Naive thymus-derived CD4-positive, alpha-beta T cell (primary cell): ENCODE results near the gene SPSB4. TPM values are rescaled to one million over a fixed set of nuclear protein-coding genes. Genes with fewer than 3 reads are reported as not detected.
"Not testable (repeated sequence)": the region's sequence is repeated elsewhere in the genome, so short reads cannot be mapped to it uniquely, and the experiment has no call there.

Experiments used
- ATAC-seq: fragments of 150-1000 bp; cut with Tn5 transposase; 2 replicates; pipeline ENCODE4 v1.10.0; 2021; ENCODE audit warnings: mild to moderate bottlenecking, moderate library complexity
- CTCF ChIA-PET: fragments of 350-600 bp; sonication (Branson Sonifier 250); formaldehyde crosslinking; loops from one replicate; lab custom pipeline; 2021; ENCODE audit warnings: antibody characterized with exemption; lab: Charles Lee
- POLR2A ChIA-PET: fragments of 350-600 bp; sonication (Branson Sonifier 250); formaldehyde crosslinking; loops from one replicate; lab custom pipeline; 2021; ENCODE audit warnings: antibody characterized with exemption, inconsistent platforms; lab: Charles Lee
- DNase-seq, 9 donors: peaks; one replicate each; pipeline versions ENCODE4 v3.0.0 to v3.0.0-alpha.2; 2020 to 2022; ENCODE audit warnings: mixed read lengths in 1 of 9
- H3K27ac ChIP-seq: one replicate; pipeline ENCODE4 v1.7.0; 2013; ENCODE audit warnings: mild to moderate bottlenecking, low read depth, low read length, moderate library complexity
- H3K27me3 ChIP-seq, 2 donors: one replicate each; pipeline ENCODE4 v1.7.0; 2013; ENCODE audit warnings: low read length in 2 of 2, mild to moderate bottlenecking in 2 of 2, moderate library complexity in 2 of 2; ENCODE audit not compliant: control insufficient read depth in 2 of 2, insufficient read depth in 2 of 2
- H3K36me3 ChIP-seq, 3 experiments: 1 replicate in 2 of 3; 2 replicates in 1 of 3; pipeline ENCODE4 v1.7.0; 2013; ENCODE audit warnings: low read length in 3 of 3, mild to moderate bottlenecking in 3 of 3, moderate library complexity in 1 of 3; ENCODE audit not compliant: insufficient read depth in 3 of 3, control insufficient read depth in 2 of 3
- H3K4me1 ChIP-seq, 2 donors: one replicate each; pipeline ENCODE4 v1.7.0; 2013; ENCODE audit warnings: low read length in 2 of 2, mild to moderate bottlenecking in 2 of 2, moderate library complexity in 1 of 2; ENCODE audit not compliant: control insufficient read depth in 2 of 2, insufficient read depth in 2 of 2
- H3K4me3 ChIP-seq: 2 replicates; pipeline ENCODE4 v1.7.0; 2013; ENCODE audit warnings: mild to moderate bottlenecking, low read length
- H3K9me3 ChIP-seq, 3 experiments: 1 replicate in 2 of 3; 2 replicates in 1 of 3; pipeline ENCODE4 v1.7.0; 2013; ENCODE audit warnings: low read length in 3 of 3; ENCODE audit not compliant: control insufficient read depth in 2 of 3
- H3K27ac Mint-ChIP-seq, 9 donors: one replicate each; pipeline ENCODE4 v1.8.0; 2020 to 2022; ENCODE audit warnings: mixed read lengths in 9 of 9, mild to moderate bottlenecking in 8 of 9, moderate library complexity in 5 of 9, inconsistent platforms in 2 of 9
- H3K27me3 Mint-ChIP-seq, 5 donors: one replicate each; pipeline ENCODE4 v1.8.0; 2021 to 2022; ENCODE audit warnings: mixed read lengths in 5 of 5, mild to moderate bottlenecking in 1 of 5
- H3K36me3 Mint-ChIP-seq, 5 donors: one replicate each; pipeline ENCODE4 v1.8.0; 2020 to 2022; ENCODE audit warnings: mixed read lengths in 5 of 5, mild to moderate bottlenecking in 3 of 5, inconsistent platforms in 1 of 5
- H3K4me1 Mint-ChIP-seq, 7 donors: one replicate each; pipeline ENCODE4 v1.8.0; 2020 to 2022; ENCODE audit warnings: mixed read lengths in 7 of 7, mild to moderate bottlenecking in 3 of 7, inconsistent platforms in 1 of 7
- H3K4me3 Mint-ChIP-seq, 10 donors: one replicate each; pipeline ENCODE4 v1.8.0; 2020 to 2022; ENCODE audit warnings: mild to moderate bottlenecking in 10 of 10, mixed read lengths in 10 of 10, moderate library complexity in 6 of 10, inconsistent platforms in 2 of 10
- H3K9me3 Mint-ChIP-seq, 11 donors: one replicate each; pipeline ENCODE4 v1.8.0; 2020 to 2022; ENCODE audit warnings: mixed read lengths in 11 of 11, mild to moderate bottlenecking in 4 of 11, inconsistent platforms in 1 of 11, moderate library complexity in 1 of 11
- intact Hi-C, 2 donors: fragments of 100-400 bp; cut with micrococcal nuclease; formaldehyde crosslinking; loops; one replicate each; pipeline ENCODE4 v1.15.1; 2023
- polyA plus RNA-seq, 2 donors: library from polyadenylated mRNA; unstranded; fragments of 300-500 nt; fragmentation: Illumina TruSeq; gene quantifications; one replicate each; pipeline ENCODE4 v1.2.3, GENCODE V29; 2021
- total RNA-seq, 6 experiments: library from RNA in 5 of 6; stranded (reverse) in 5 of 6; gene quantifications; 1 replicate in 5 of 6; 2 replicates in 1 of 6; pipeline ENCODE4 v1.2.3 and lab custom pipeline; 2021 to 2026

Gene SPSB4
- total and polyA plus RNA-seq, 7 experiments from 2014 or later = not detected

DNA sequence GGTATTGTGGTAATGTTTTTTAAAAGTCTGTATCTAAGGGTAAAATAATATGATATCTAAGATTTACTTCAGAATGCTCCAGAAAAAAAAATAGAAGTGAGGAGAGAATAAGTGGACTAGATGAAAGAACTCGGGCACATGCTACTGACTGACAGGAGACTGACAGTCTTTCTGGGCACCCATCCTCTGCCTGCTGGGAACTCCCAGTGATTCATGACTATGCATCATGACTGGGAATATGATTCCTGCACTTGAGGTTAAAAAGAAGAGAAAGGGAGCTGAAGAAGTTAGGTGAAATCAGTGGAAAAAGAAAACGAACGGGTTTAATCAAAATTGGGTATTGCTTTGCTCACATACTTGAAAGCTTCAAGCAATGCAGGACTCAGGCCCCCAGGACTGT lies 35.7 kb upstream of the SPSB4 start:
- peaks cover 0 to 13% of the 10 kb centered on the region in 2 donors for H3K4me1 ChIP-seq
- no peak for ATAC-seq
- no peak overlapping the region for H3K4me3 Mint-ChIP-seq
- no peaks in the 10 kb centered on the region for H3K27me3 ChIP-seq
- ChIA-PET CTCF (no interaction called here), POLR2A (no interaction called here)
- H3K27ac ChIP-seq = no peak overlapping the region
- peaks cover 6 to 28% (median 13%) of the 10 kb centered on the region in 7 donors for H3K4me1 Mint-ChIP-seq
- H3K9me3 Mint-ChIP-seq = peaks cover 0 to 2% (median 0%) of the 10 kb centered on the region in 11 donors
- H3K27ac Mint-ChIP-seq = no peak overlapping the region
- peaks cover 0 to 23% (median 7%) of the 10 kb centered on the region in 5 donors for H3K27me3 Mint-ChIP-seq
- intact Hi-C loops = no loop called here
- H3K36me3 Mint-ChIP-seq = no peaks in the 10 kb centered on the region
- no peaks in the 10 kb centered on the region for H3K9me3 ChIP-seq
- DNase-seq = no peak
- no peaks in the 10 kb centered on the region for H3K36me3 ChIP-seq
- H3K4me3 ChIP-seq = no peak overlapping the region

DNA sequence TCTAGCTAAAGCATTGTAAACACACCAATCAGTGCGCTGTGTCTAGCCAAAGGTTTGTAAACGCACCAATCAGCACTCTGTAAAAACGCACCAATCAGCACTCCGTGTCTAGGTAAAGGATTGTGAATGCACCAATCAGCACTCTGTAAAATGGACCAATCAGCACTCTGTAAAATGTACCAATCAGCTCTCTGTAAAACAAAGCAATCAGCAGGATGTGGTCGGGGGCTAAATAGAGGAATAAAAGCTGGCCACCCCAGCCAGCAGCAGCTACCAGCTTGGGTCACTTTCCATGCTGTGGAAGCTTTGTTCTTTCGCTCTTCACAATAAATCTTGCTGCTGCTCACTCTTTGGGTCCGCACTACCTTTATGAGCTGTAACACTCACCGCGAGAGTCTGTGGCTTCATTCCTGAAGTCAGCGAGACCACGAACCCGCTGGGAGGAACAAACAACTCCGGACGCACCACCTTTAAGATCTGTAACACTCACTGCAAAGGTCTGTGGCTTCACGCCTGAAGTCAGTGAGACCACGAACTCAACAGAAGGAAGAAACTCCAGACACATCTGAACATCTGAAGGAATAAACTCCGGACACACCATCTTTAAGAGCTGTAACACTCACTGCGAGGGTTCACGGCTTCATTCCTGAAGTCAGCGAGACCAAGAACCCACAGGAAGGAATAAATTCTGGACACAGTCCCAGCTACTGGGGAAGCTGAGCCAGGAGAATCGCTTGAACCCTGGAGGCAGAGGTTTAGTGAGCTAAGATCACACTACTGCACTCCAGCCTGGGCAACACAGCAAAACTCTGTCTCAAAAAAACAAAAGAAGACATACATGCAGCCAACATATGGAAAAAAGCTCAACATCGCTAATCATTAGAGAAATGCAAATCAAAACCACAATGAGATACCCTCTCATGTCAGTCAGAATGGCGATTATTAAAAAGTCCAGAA lies 33.5 kb upstream of the SPSB4 start:
- not testable (repeated sequence) for H3K36me3 ChIP-seq, ATAC-seq, H3K9me3 Mint-ChIP-seq

DNA sequence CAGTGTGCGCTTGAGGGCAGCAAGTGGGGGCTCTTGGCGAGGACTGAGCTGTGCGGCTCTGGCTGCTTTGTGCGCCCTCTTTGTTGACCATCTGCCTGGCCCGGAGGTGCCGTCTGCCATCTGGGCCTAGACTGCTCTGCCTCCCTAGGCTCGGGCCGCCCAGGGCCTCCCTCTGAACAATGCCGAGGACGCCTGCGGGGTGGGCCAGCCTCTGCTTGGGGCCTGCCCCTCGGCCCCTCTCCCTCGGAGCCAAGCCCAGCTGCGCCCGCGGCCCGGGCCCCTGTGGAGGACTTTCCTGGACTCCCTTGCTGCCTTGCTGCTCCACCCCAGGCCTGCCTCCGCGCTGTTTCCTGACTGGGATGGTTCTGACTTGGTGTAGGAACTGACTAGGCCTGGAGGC lies 31.9 kb upstream of the SPSB4 start:
- CTCF ChIA-PET = no interaction called here
- H3K4me1 Mint-ChIP-seq = peaks cover 5 to 26% (median 8%) of the 10 kb centered on the region in 7 donors
- intact Hi-C loops = no loop called here

More for the DNA sequence above, 33.5 kb upstream of the SPSB4 start:
- CTCF ChIA-PET = interaction anchor here (0.6 to 1.1 kb wide), 2 partner anchors 17 to 29 kb away, joined by 3 read pairs; no protein-coding TSS in a partner anchor
- Mint-ChIP-seq H3K27ac (peak overlapping the region in 4 of 9 donors; percentile 17 to 77 (median 36)), H3K4me1 (peaks cover 5 to 26% (median 8%) of the 10 kb centered on the region in 7 donors), H3K4me3 (peak overlapping the region; percentile 15 to 74 (median 50)), H3K27me3 (peaks cover 0 to 19% (median 0%) of the 10 kb centered on the region in 5 donors)
- H3K27me3 ChIP-seq, POLR2A ChIA-PET, intact Hi-C loops, H3K9me3 ChIP-seq, H3K27ac ChIP-seq, H3K4me3 ChIP-seq, H3K36me3 Mint-ChIP-seq: not testable (repeated sequence)
- DNase-seq = peak in 2 of 9 donors; percentile 4 to 26
- H3K4me1 ChIP-seq = peaks cover 0 to 13% of the 10 kb centered on the region in 2 donors

DNA sequence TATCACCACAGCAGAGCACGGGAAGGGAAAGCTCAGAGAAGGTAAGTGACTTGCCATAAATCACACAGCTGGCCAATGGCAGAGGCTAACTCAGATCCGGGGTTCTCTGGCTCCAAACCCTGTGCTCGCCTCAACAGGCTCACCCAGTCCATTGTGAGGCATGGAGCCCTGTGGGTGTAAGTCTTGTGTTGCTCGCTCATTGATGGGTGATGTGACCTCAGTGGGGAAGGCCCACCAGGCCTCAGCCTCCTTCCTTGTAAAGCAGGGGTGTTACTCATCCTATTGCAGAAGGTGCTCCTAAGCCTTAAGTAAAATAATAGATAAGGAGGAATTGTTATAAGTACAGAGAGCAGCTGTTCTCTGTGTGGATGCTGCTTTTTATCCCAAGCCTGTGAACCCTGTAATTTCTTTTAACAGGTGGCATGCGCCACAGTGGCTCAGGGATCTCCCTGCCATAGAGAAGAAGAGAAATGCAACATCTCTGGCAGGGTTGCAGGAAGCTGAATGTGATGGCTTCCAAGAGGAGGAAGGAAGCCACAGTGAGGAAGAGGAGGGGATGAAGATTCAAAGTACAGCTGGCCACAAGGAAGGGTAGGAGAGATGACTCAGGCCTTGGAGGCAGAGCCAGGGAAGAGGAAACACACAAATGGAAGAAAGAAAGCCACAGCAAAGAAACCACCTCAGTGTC lies 30.9 kb upstream of the SPSB4 start:
- no peak for DNase-seq
- peaks cover 0 to 28% (median 0%) of the 10 kb centered on the region in 5 donors for H3K27me3 Mint-ChIP-seq
- peaks cover 0 to 13% of the 10 kb centered on the region in 2 donors for H3K4me1 ChIP-seq
- intact Hi-C loops = no loop called here
- H3K9me3 Mint-ChIP-seq = peaks cover 0 to 2% (median 0%) of the 10 kb centered on the region in 11 donors
- no peak overlapping the region for H3K27ac ChIP-seq
- ATAC-seq = no peak
- no peak overlapping the region for H3K4me3 ChIP-seq
- peaks cover 5 to 26% (median 8%) of the 10 kb centered on the region in 7 donors for H3K4me1 Mint-ChIP-seq
- ChIA-PET CTCF (interaction anchor here (1.2 kb wide), 1 partner anchor 171 kb away, joined by 4 read pairs; no protein-coding TSS in a partner anchor), POLR2A (no interaction called here)
- H3K9me3 ChIP-seq = no peaks in the 10 kb centered on the region
- H3K27ac Mint-ChIP-seq = peak overlapping the region in 1 of 9 donors; percentile 77
- no peak overlapping the region for H3K4me3 Mint-ChIP-seq
- no peaks in the 10 kb centered on the region for H3K36me3 Mint-ChIP-seq
- no peaks in the 10 kb centered on the region for H3K36me3 ChIP-seq
- no peaks in the 10 kb centered on the region for H3K27me3 ChIP-seq

More for the DNA sequence above, 31.9 kb upstream of the SPSB4 start:
- DNase-seq = no peak
- H3K4me3 ChIP-seq = no peak overlapping the region
- H3K4me1 ChIP-seq = peaks cover 0 to 13% of the 10 kb centered on the region in 2 donors
- Mint-ChIP-seq H3K27ac (no peak overlapping the region), H3K36me3 (no peaks in the 10 kb centered on the region), H3K9me3 (peaks cover 0 to 2% (median 0%) of the 10 kb centered on the region in 11 donors), H3K4me3 (no peak overlapping the region), H3K27me3 (peaks cover 0 to 27% (median 0%) of the 10 kb centered on the region in 5 donors)
- POLR2A ChIA-PET = no interaction called here
- H3K36me3 ChIP-seq = no peaks in the 10 kb centered on the region
- peak; percentile 32 for ATAC-seq
- H3K27me3 ChIP-seq = no peaks in the 10 kb centered on the region
- H3K27ac ChIP-seq = no peak overlapping the region
- H3K9me3 ChIP-seq = no peaks in the 10 kb centered on the region

DNA sequence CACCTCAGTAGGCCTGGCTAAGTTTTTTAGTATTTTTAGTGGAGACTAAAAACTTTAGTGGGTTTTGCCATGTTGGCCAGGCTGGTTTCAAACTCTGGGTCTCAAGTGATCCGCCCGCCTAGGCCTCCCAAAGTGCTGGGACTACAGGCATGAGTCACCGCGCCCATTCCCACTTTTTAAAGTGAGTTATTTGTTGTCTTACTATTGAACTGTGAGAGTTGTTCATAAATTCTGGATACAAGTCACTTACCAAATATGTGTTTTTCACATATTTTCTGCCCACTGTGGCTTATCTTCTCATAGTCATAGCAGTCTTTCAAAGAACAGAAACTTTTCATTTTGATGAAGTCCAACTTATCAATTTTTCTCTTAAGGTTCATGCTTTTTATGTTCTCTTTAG lies 29.9 kb upstream of the SPSB4 start:
- Mint-ChIP-seq H3K27ac (peak overlapping the region in 1 of 9 donors; percentile 14), H3K9me3 (peaks cover 0 to 2% (median 0%) of the 10 kb centered on the region in 11 donors), H3K4me3 (no peak overlapping the region), H3K27me3 (peaks cover 0 to 29% (median 3%) of the 10 kb centered on the region in 5 donors), H3K36me3 (no peaks in the 10 kb centered on the region), H3K4me1 (peaks cover 5 to 26% (median 8%) of the 10 kb centered on the region in 7 donors)
- CTCF ChIA-PET = no interaction called here
- POLR2A ChIA-PET = no interaction called here
- Histone ChIP-seq H3K27ac (no peak overlapping the region), H3K9me3 (no peaks in the 10 kb centered on the region), H3K27me3 (no peaks in the 10 kb centered on the region), H3K4me1 (peaks cover 0 to 12% of the 10 kb centered on the region in 2 donors), H3K36me3 (no peaks in the 10 kb centered on the region), H3K4me3 (no peak overlapping the region)
- ATAC-seq (no peak), DNase-seq (no peak)
- intact Hi-C loops = no loop called here

DNA sequence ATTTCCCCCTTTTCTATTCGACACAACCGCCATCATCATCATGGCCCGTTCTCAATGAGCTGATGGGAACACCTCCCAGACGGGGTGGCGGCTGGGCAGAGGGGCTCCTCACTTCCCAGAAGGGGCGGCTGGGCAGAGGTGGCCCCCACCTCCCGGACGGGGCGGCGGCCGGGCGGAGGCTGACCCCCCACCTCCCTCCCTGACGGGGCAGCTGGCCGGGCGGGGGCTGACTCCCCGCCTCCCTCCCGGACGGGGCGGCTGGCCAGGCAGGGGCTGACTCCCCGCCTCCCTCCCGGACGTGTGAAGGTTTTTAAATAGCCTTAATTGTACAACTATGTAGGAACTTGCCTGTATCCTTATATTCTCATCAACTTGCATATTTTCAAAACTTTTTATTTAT lies 20.9 kb upstream of the SPSB4 start:
- Histone ChIP-seq H3K36me3 (no peaks in the 10 kb centered on the region), H3K4me3 (no peak overlapping the region), H3K27ac (no peak overlapping the region), H3K9me3 (no peaks in the 10 kb centered on the region), H3K27me3 (no peaks in the 10 kb centered on the region), H3K4me1 (no peaks in the 10 kb centered on the region)
- Mint-ChIP-seq H3K4me3 (no peak overlapping the region), H3K36me3 (no peaks in the 10 kb centered on the region), H3K9me3 (peaks cover 0 to 5% (median 0%) of the 10 kb centered on the region in 11 donors), H3K27ac (no peak overlapping the region), H3K4me1 (no peaks in the 10 kb centered on the region), H3K27me3 (peaks cover 0 to 36% (median 14%) of the 10 kb centered on the region in 5 donors)
- ATAC-seq (no peak), DNase-seq (no peak)
- intact Hi-C loops = no loop called here
- ChIA-PET POLR2A (no interaction called here), CTCF (no interaction called here)
